DND-41 (cell line): ENCODE measurements around the gene VASP.

Experiments used
- ATAC-seq: fragments of 200-7000 bp; cut with Tn5 transposase; 3 replicates; pipeline ENCODE4 v1.9.1; 2021; ENCODE audit warnings: low read depth; ENCODE audit not compliant: insufficient read depth
- DNase-seq: peaks from one replicate; pipeline ENCODE4 v3.0.0-alpha.2; 2020
- H2AFZ ChIP-seq: 2 replicates; pipeline ENCODE4 v1.6.0; 2012; ENCODE audit warnings: low read depth, low read length
- H3K27ac ChIP-seq: 2 replicates; pipeline ENCODE4 v1.5.1; 2012; ENCODE audit warnings: low read length, inconsistent platforms
- H3K27me3 ChIP-seq: fragments of 200-600 bp; sonication (generic); 2 replicates; pipeline ENCODE4 v1.6.0; 2012; ENCODE audit warnings: low read length, mild to moderate bottlenecking, inconsistent platforms; ENCODE audit not compliant: insufficient read depth, poor library complexity
- H3K36me3 ChIP-seq: 2 replicates; pipeline ENCODE4 v1.5.1; 2012; ENCODE audit warnings: low read length, inconsistent platforms; ENCODE audit not compliant: insufficient read depth
- H3K4me1 ChIP-seq: 2 replicates; pipeline ENCODE4 v1.5.1; 2012; ENCODE audit warnings: mild to moderate bottlenecking, low read length; ENCODE audit not compliant: insufficient read depth
- H3K4me2 ChIP-seq: 2 replicates; pipeline ENCODE4 v1.6.0; 2012; ENCODE audit warnings: mild to moderate bottlenecking, moderate library complexity, low read length, inconsistent platforms; ENCODE audit not compliant: insufficient read depth
- H3K4me3 ChIP-seq, 2 experiments: fragments of 200-600 bp in 1 of 2; shearing (Covaris generic) in 1 of 2; 2 replicates each; pipeline ENCODE4 v1.5.1; 2012 to 2016; ENCODE audit warnings: inconsistent platforms in 2 of 2, low read length in 2 of 2, mild to moderate bottlenecking in 2 of 2, low read depth in 1 of 2, moderate library complexity in 1 of 2
- H3K79me2 ChIP-seq: 2 replicates; pipeline ENCODE4 v1.6.0; 2012; ENCODE audit warnings: low read length, inconsistent platforms; ENCODE audit not compliant: insufficient read depth
- H3K9ac ChIP-seq: 2 replicates; pipeline ENCODE4 v1.6.0; 2012; ENCODE audit warnings: low read depth, mild to moderate bottlenecking, inconsistent platforms, low read length, moderate library complexity
- H3K9me3 ChIP-seq: 2 replicates; pipeline ENCODE4 v1.5.1; 2012; ENCODE audit warnings: low read length, moderate library complexity, mild to moderate bottlenecking, inconsistent platforms; ENCODE audit not compliant: insufficient read depth, severe bottlenecking
- H4K20me1 ChIP-seq: 2 replicates; pipeline ENCODE4 v1.6.0; 2012; ENCODE audit warnings: low read length; ENCODE audit not compliant: insufficient read depth
- CTCF ChIP-seq: IDR thresholded peaks from 2 replicates; pipeline ENCODE4 v1.5.1; 2012; ENCODE audit warnings: borderline replicate concordance, low read length, moderate library complexity, mild to moderate bottlenecking; ENCODE audit not compliant: poor library complexity, severe bottlenecking; ENCODE audit errors: extremely low read depth
- EZH2 ChIP-seq: IDR thresholded peaks from 3 replicates; pipeline ENCODE4 v1.6.1; 2012; ENCODE audit warnings: borderline replicate concordance, low read depth, mild to moderate bottlenecking, moderate library complexity, low read length, inconsistent platforms; ENCODE audit not compliant: severe bottlenecking

VASP gene

GRCh38 chr19:45564131-45564780, 57.0 kb downstream of the VASP start:
- Histone ChIP-seq H3K9ac (no peak overlapping the region), H3K79me2 (peaks cover 19% of the 10 kb centered on the region; the same call in 1 of the 2 replicates), H3K27me3 (no peaks in the 10 kb centered on the region), H3K9me3 (no peaks in the 10 kb centered on the region), H3K27ac (no peak overlapping the region), H3K4me2 (no peak overlapping the region), H3K36me3 (no peaks in the 10 kb centered on the region), H4K20me1 (peaks cover 6% of the 10 kb centered on the region; the same call in 1 of the 2 replicates), H2AFZ (no peak overlapping the region), H3K4me1 (no peaks in the 10 kb centered on the region), H3K4me3 (no peak overlapping the region)
- ATAC-seq (0 out of 3 replicates have a peak, but pooled peaks have one; percentile 27), DNase-seq (no peak)
- TF ChIP-seq CTCF: no peak
- no peak for TF ChIP-seq EZH2

GRCh38 chr19:45567609-45568008, 60.3 kb downstream of the VASP start:
- ATAC-seq: no peak
- TF ChIP-seq EZH2: no peak
- no peak for TF ChIP-seq CTCF
- Histone ChIP-seq H3K27me3 (no peaks in the 10 kb centered on the region), H3K79me2 (peaks cover 24% of the 10 kb centered on the region; the same call in 1 of the 2 replicates), H4K20me1 (peaks cover 6% of the 10 kb centered on the region; the same call in 1 of the 2 replicates), H3K36me3 (no peaks in the 10 kb centered on the region), H3K4me3 (no peak overlapping the region), H3K9me3 (no peaks in the 10 kb centered on the region), H3K27ac (no peak overlapping the region), H3K9ac (no peak overlapping the region), H3K4me1 (no peaks in the 10 kb centered on the region), H2AFZ (no peak overlapping the region), H3K4me2 (no peak overlapping the region)
- DNase-seq: no peak

GRCh38 chr19:45568732-45569131, 61.5 kb downstream of the VASP start:
- ATAC-seq (no peak), DNase-seq (no peak)
- Histone ChIP-seq H2AFZ (no peak overlapping the region), H3K9ac (no peak overlapping the region), H3K79me2 (peaks cover 24% of the 10 kb centered on the region), H3K4me3 (no peak overlapping the region), H3K4me1 (no peaks in the 10 kb centered on the region), H3K36me3 (no peaks in the 10 kb centered on the region), H3K27ac (no peak overlapping the region), H3K27me3 (no peaks in the 10 kb centered on the region), H3K4me2 (no peak overlapping the region), H3K9me3 (no peaks in the 10 kb centered on the region), H4K20me1 (peaks cover 6% of the 10 kb centered on the region; the same call in 1 of the 2 replicates)
- TF ChIP-seq EZH2 (no peak), CTCF (no peak)
